CD14-positive monocyte (primary cell): ENCODE results near the gene DTD1. TPM values are rescaled to one million over a fixed set of nuclear protein-coding genes. Genes with fewer than 3 reads are reported as not detected.

Experiments used
- DNase-seq, 3 donors: peaks; one replicate each; pipeline ENCODE4 v3.0.0-alpha.2; 2011 to 2022
- H2AFZ ChIP-seq: 2 replicates; pipeline ENCODE4 v1.6.0; 2012; ENCODE audit warnings: mild to moderate bottlenecking, low read depth, low read length, inconsistent platforms; ENCODE audit not compliant: insufficient read depth, poor library complexity, severe bottlenecking
- H3K27ac ChIP-seq, 2 donors: 1 replicate in 1 of 2; 2 replicates in 1 of 2; pipeline ENCODE4 v1.5.1; 2012 to 2013; ENCODE audit warnings: low read length in 2 of 2, control low read depth in 1 of 2, inconsistent platforms in 1 of 2, low read depth in 1 of 2, mild to moderate bottlenecking in 1 of 2
- H3K27me3 ChIP-seq, 2 donors: one replicate each; pipeline versions ENCODE4 v1.6.0 to v1.6.1; 2011 to 2013; ENCODE audit warnings: low read length in 2 of 2; ENCODE audit not compliant: control insufficient read depth in 2 of 2, insufficient read depth in 2 of 2
- H3K36me3 ChIP-seq, 2 donors: replicated peaks in 1 of 2; 1 replicate in 1 of 2; 2 replicates in 1 of 2; pipeline versions ENCODE4 v1.5.1 to v1.6.1; 2012 to 2013; ENCODE audit warnings: low read length in 2 of 2, control low read depth in 1 of 2, inconsistent platforms in 1 of 2, mild to moderate bottlenecking in 1 of 2; ENCODE audit not compliant: insufficient read depth in 2 of 2, control insufficient read depth in 1 of 2
- H3K4me1 ChIP-seq, 2 donors: 1 replicate in 1 of 2; 2 replicates in 1 of 2; pipeline versions ENCODE4 v1.5.1 to v1.6.1; 2012 to 2013; ENCODE audit warnings: low read length in 2 of 2, control low read depth in 1 of 2, inconsistent platforms in 1 of 2, mild to moderate bottlenecking in 1 of 2, moderate library complexity in 1 of 2; ENCODE audit not compliant: insufficient read depth in 2 of 2, control insufficient read depth in 1 of 2
- H3K4me2 ChIP-seq: replicated peaks from 2 replicates; pipeline ENCODE3; 2012; ENCODE audit warnings: low read length, moderate library complexity, mild to moderate bottlenecking; ENCODE audit not compliant: poor library complexity, severe bottlenecking; ENCODE audit errors: extremely low read depth
- H3K4me3 ChIP-seq, 3 experiments: fragments of 200-600 bp in 1 of 3; sonication (generic) in 1 of 3; replicated peaks in 1 of 3; 1 replicate in 2 of 3; 2 replicates in 1 of 3; pipeline ENCODE4 v1.5.1; 2011 to 2013; ENCODE audit warnings: low read length in 3 of 3, mild to moderate bottlenecking in 3 of 3, control low read depth in 2 of 3, low read depth in 2 of 3, inconsistent platforms in 1 of 3, moderate library complexity in 1 of 3
- H3K79me2 ChIP-seq: 2 replicates; pipeline ENCODE4 v1.6.0; 2012; ENCODE audit warnings: mild to moderate bottlenecking, control low read depth, inconsistent platforms, low read length, moderate library complexity; ENCODE audit not compliant: insufficient read depth
- H3K9ac ChIP-seq: 2 replicates; pipeline ENCODE4 v1.6.0; 2017; ENCODE audit warnings: low read length, mild to moderate bottlenecking; ENCODE audit not compliant: insufficient read depth, poor library complexity, severe bottlenecking
- H3K9me3 ChIP-seq, 2 donors: replicated peaks in 1 of 2; 1 replicate in 1 of 2; 2 replicates in 1 of 2; pipeline versions ENCODE4 v1.5.1 to v1.6.1; 2012 to 2013; ENCODE audit warnings: low read length in 2 of 2, control low read depth in 1 of 2; ENCODE audit not compliant: control insufficient read depth in 1 of 2, insufficient read depth in 1 of 2
- H4K20me1 ChIP-seq: 2 replicates; pipeline ENCODE4 v1.6.0; 2012; ENCODE audit warnings: mild to moderate bottlenecking, low read length, control low read depth, moderate library complexity; ENCODE audit not compliant: insufficient read depth
- H3K27ac Mint-ChIP-seq, 7 donors: one replicate each; pipeline ENCODE4 v1.8.0; 2020; ENCODE audit warnings: mild to moderate bottlenecking in 7 of 7, mixed read lengths in 7 of 7, moderate library complexity in 6 of 7, inconsistent platforms in 2 of 7
- H3K27me3 Mint-ChIP-seq, 3 donors: one replicate each; pipeline ENCODE4 v1.8.0; 2021 to 2022; ENCODE audit warnings: low read depth in 3 of 3, mild to moderate bottlenecking in 3 of 3, mixed read lengths in 3 of 3, moderate library complexity in 3 of 3, inconsistent platforms in 1 of 3
- H3K36me3 Mint-ChIP-seq, 2 donors: one replicate each; pipeline ENCODE4 v1.8.0; 2020; ENCODE audit warnings: mixed read lengths in 2 of 2, inconsistent platforms in 1 of 2, mild to moderate bottlenecking in 1 of 2
- H3K4me1 Mint-ChIP-seq: one replicate; pipeline ENCODE4 v1.8.0; 2020; ENCODE audit warnings: mild to moderate bottlenecking, mixed read lengths
- H3K4me3 Mint-ChIP-seq, 2 donors: one replicate each; pipeline ENCODE4 v1.8.0; 2020; ENCODE audit warnings: mild to moderate bottlenecking in 2 of 2, mixed read lengths in 2 of 2, moderate library complexity in 1 of 2
- H3K9me3 Mint-ChIP-seq, 7 donors: one replicate each; pipeline ENCODE4 v1.8.0; 2020 to 2022; ENCODE audit warnings: mixed read lengths in 7 of 7, mild to moderate bottlenecking in 6 of 7, moderate library complexity in 6 of 7, inconsistent platforms in 2 of 7
- WGBS: methylation state at CpG from one replicate; pipeline ENCODE4 v1.1.5; 2013; ENCODE audit warnings: missing lambda C conversion rate; ENCODE audit not compliant: insufficient coverage; 5-methylcytosine and 5-hydroxymethylcytosine counted together
- intact Hi-C, 2 donors: fragments of 100-400 bp; cut with micrococcal nuclease; formaldehyde crosslinking; loops; one replicate each; pipeline versions ENCODE4 v1.15.0 to v1.15.1; 2023
- polyA plus RNA-seq, 3 donors: library from polyadenylated mRNA; depleted of rRNA in 1 of 3; unstranded in 2 of 3; stranded (reverse) in 1 of 3; fragments of 300-500 nt in 2 of 3; fragments of >200 nt in 1 of 3; fragmentation: Illumina TruSeq in 2 of 3; gene quantifications; 1 replicate in 2 of 3; 2 replicates in 1 of 3; pipeline ENCODE4 v1.2.3, GENCODE V29; 2012 to 2021
- TF ChIP-seq, protein P1 (sequence below): fragments of 200-600 bp; IDR thresholded peaks from one replicate; pipeline ENCODE4 v1.8.0; 2022; ENCODE audit warnings: antibody characterized with exemption, mild to moderate bottlenecking

DTD1 gene
- polyA plus RNA-seq, 3 donors: 18.8 to 33.6 (median 26.3) TPM

DNA sequence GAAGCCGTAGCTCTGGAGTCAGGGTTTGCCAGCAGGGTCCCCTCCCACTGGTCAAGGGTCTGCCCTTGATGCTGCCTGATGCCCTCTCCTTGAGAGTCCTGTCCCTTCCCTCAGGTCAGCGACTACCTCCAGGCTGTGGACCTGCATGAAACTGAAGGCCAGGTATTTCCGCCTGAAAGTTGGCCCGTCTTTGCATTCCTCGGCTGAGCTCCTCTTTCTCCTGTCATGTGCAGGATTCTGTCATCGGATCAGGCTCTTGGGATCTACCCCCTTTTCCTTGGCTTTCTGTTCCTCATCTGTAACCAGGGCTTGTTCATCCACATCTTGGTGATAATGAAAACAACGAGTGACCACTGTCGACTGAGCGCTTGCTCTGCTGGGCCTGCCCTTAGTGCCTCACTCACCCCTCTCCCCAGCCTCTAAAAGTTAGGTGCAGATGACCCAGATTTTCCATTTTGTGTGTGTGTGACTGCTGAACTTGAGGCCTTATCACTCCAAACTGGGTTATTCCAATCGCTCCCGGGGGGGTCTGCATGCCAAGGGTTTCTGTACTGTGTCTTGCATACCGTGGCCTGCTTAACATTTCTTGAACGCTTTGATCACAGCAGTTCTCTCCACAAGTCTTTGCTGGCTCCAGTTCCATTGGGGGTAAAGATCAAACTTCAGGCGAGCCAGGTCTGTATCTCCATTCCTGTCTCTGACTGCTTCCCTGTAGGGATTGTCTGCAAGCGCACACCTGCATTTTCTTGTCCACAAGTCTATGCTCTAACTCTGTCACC lies 81.6 kb downstream of the DTD1 start:
- Histone ChIP-seq H2AFZ (no peak overlapping the region), H4K20me1 (no peaks in the 10 kb centered on the region), H3K27me3 (no peaks in the 10 kb centered on the region), H3K79me2 (no peaks in the 10 kb centered on the region), H3K27ac (no peak overlapping the region), H3K4me2 (no peak overlapping the region), H3K9me3 (no peaks in the 10 kb centered on the region), H3K4me1 (no peaks in the 10 kb centered on the region), H3K36me3 (no peaks in the 10 kb centered on the region), H3K9ac (no peak overlapping the region), H3K4me3 (no peak overlapping the region)
- no peak for DNase-seq
- H3K4me1 Mint-ChIP-seq: peaks cover 1% of the 10 kb centered on the region
- peaks cover 5 to 6% of the 10 kb centered on the region in 2 donors for H3K36me3 Mint-ChIP-seq
- intact Hi-C loops: no loop called here
- no peak overlapping the region for H3K4me3 Mint-ChIP-seq
- WGBS: 97% methylated on average over 12 of the region's 15 CpGs
- no peaks in the 10 kb centered on the region for H3K27me3 Mint-ChIP-seq
- H3K9me3 Mint-ChIP-seq: no peaks in the 10 kb centered on the region
- no peak overlapping the region for H3K27ac Mint-ChIP-seq
- TF ChIP-seq, protein P1, sequence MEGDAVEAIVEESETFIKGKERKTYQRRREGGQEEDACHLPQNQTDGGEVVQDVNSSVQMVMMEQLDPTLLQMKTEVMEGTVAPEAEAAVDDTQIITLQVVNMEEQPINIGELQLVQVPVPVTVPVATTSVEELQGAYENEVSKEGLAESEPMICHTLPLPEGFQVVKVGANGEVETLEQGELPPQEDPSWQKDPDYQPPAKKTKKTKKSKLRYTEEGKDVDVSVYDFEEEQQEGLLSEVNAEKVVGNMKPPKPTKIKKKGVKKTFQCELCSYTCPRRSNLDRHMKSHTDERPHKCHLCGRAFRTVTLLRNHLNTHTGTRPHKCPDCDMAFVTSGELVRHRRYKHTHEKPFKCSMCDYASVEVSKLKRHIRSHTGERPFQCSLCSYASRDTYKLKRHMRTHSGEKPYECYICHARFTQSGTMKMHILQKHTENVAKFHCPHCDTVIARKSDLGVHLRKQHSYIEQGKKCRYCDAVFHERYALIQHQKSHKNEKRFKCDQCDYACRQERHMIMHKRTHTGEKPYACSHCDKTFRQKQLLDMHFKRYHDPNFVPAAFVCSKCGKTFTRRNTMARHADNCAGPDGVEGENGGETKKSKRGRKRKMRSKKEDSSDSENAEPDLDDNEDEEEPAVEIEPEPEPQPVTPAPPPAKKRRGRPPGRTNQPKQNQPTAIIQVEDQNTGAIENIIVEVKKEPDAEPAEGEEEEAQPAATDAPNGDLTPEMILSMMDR: no peak

DNA sequence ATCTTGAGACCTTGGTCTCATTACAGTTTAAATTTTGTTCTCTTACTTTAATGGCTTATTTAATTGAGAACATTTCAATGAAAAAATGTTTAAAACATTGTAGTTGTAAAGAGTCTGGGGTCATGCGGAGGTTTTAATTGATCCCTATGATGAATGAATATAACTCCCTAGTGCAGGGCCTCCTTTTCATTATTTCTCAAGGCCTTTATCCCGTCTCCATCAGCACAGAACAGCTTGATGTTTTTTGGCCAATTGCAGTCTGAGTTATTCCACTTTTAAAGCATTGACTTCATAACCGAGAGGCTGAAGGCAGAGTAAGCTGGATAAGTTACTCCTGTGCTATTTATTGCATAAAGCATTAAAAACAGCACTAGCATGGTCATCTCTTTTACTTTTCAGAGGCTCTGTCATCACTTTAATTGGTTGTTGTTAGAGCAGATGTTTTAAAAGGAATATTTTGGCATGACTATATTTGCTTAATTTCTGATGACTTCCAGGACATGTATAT lies 83.4 kb downstream of the DTD1 start:
- H3K27me3 ChIP-seq: no peaks in the 10 kb centered on the region
- no peaks in the 10 kb centered on the region for H3K4me1 ChIP-seq
- no peak overlapping the region for H3K27ac ChIP-seq
- H3K9me3 ChIP-seq: no peaks in the 10 kb centered on the region
- H3K9ac ChIP-seq: no peak overlapping the region
- no CpG with 5 or more reads among the region's 3 CpGs for WGBS
- no peak overlapping the region for H3K4me2 ChIP-seq
- no peaks in the 10 kb centered on the region for H3K36me3 ChIP-seq
- Mint-ChIP-seq H3K9me3 (no peaks in the 10 kb centered on the region), H3K27me3 (no peaks in the 10 kb centered on the region), H3K27ac (peak overlapping the region in 1 of 7 donors; percentile 65), H3K4me3 (no peak overlapping the region), H3K36me3 (peaks cover 5 to 6% of the 10 kb centered on the region in 2 donors), H3K4me1 (peaks cover 1% of the 10 kb centered on the region)
- intact Hi-C loops: no loop called here
- H4K20me1 ChIP-seq: no peaks in the 10 kb centered on the region
- no peak overlapping the region for H2AFZ ChIP-seq
- H3K4me3 ChIP-seq: no peak overlapping the region
- no peaks in the 10 kb centered on the region for H3K79me2 ChIP-seq
- DNase-seq: no peak
- TF ChIP-seq, protein P1: no peak
